SK-N-MC (cell line): Measurements from ENCODE around the gene EBPL.

ENCODE experiments used
- FOXP2 ChIP-seq: optimal IDR thresholded peaks from 2 replicates; pipeline ENCODE3; 2011; ENCODE audit warnings: mild to moderate bottlenecking, moderate library complexity; ENCODE audit not compliant: insufficient read depth; ENCODE audit errors: extremely low read length, control extremely low read depth
- POLR2AphosphoS5 ChIP-seq: IDR thresholded peaks from 2 replicates; pipeline ENCODE4 v1.6.1; 2012; ENCODE audit warnings: mild to moderate bottlenecking, low read depth, low read length, borderline replicate concordance

DNA sequence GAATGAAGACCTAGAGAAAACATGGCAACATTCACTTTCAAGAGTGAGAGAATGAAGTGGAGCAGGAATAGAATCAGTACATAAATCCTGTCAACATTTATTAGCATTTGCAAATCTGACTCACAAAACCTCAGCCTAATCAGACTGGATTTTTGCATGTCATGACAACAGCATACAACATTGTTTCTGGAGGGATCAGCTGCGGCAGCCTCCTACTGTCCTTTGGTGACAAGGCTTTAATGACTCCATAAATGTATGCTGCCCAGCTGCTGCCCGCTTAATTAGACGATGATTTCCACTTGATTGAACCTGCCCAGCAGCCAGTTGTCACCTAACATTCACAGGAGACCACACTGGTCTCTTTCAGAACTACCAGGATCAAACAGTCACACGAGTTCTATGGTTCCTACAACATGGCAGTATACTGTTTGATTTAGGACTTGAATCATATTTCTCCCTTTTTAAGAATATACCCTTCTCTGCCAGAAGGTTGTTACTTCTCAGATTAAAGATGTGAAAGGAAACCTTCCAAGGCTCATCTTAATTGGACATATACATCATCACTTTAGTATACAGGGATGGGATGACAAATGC lies 9.3 kb downstream of the EBPL start:
- no peak for TF ChIP-seq POLR2AphosphoS5
- no peak for TF ChIP-seq FOXP2
